Activated T-helper 9 cell treated with anti-CD3 and anti-CD28 coated beads, Interleukin-2, amount 50 U/mL, for 16 hours (primary cell): Measurements from ENCODE around the gene POLR2F.
"Not testable (repeated sequence)": the region's sequence is repeated elsewhere in the genome, so short reads cannot be mapped to it uniquely, and the experiment has no call there.

Experiments used
- DNase-seq: peaks from one replicate; pipeline ENCODE4 v3.0.0-alpha.2; 2020; ENCODE audit warnings: low read depth

POLR2F gene

DNA sequence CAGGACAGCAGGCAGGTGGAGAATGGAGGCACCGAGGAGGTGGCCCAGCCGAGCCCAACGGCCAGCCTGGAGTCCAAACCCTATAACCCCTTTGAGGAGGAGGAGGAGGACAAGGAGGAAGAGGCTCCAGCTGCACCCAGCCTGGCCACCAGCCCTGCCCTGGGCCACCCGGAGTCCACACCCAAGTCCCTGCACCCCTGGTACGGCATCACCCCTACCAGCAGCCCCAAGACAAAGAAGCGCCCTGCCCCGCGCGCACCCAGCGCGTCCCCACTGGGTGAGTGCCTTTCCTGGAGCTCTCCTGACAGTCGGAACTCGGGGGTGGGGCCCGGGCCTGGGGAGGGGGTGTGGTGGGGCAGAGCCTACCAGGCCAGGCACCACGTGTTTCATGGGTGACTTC, 27.7 kb upstream of the POLR2F start:
- no peak for DNase-seq

DNA sequence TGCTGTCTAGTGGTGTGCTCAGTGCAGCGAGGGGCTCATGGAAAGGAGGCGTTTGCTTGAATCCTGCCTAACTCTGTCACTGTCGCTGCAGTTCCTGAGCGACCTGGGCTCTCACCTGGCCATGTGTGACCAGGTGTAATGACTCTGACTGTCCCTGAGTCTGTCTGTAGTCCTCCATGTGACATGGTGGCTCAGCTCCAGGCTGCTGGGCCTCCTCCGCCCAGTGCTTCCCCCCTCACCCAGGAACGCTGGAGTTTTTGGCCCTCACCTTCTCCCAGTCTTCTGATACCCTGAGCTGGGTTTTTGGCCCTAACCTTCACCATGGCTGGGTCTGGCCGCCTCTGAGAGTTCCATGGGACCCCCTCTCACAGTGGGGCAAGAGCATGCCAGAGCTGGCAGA, 27.1 kb upstream of the POLR2F start:
- no peak for DNase-seq

DNA sequence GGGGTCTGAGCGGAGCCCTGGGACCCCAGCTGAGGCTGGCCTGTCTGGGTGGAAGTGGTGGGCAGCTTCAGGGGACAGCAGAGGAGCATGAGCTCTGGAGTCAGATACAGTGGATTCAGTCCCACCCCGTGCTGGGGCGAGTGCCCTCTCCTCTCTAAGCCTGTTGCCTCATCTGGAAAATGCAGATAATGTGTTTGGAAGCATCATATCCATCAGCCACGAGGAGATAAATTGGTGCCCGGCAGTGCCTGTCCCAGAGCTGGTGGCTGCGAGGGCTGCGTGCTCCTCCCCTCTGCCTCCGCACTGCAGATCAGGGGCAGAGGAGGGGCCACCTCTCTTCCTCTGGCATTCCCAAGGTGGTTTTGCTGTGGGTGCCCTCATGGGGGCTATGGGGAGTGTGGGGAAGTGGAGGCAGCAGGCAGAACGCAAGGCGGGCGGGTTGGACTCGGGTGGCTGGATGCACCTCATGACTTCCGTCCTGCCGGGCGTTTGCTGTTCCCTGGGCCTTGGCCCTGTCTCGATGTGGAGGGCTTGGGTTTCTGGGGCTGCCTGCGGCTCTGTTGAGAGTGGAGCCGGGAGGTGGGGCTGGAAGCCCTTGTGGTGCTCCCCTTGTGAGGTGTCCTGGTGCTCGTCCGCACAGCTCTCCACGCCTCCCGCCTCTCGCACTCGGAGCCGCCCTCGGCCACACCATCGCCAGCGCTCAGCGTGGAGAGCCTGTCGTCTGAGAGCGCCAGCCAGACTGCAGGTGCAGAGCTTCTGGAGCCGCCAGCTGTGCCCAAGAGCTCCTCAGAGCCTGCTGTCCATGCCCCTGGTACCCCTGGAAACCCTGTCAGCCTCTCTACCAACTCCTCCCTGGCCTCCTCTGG, 26.5 kb upstream of the POLR2F start:
- DNase-seq = no peak

DNA sequence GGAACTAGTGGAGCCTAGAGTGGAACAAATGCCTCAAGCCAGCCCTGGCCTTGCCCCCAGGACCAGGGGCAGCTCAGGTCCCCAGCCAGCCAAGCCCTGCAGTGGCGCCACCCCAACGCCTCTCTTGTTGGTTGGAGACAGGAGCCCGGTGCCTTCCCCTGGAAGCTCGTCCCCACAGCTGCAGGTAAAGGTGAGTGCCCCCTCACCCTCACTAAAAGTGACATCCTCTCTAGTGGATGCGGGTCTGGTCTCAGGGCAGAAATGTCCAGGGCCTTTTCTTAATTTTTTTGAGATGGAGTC, 25.9 kb upstream of the POLR2F start:
- DNase-seq = no peak

GRCh38 chr22:37929390-37929789, 24.1 kb upstream of the POLR2F start:
- no peak for DNase-seq

DNA sequence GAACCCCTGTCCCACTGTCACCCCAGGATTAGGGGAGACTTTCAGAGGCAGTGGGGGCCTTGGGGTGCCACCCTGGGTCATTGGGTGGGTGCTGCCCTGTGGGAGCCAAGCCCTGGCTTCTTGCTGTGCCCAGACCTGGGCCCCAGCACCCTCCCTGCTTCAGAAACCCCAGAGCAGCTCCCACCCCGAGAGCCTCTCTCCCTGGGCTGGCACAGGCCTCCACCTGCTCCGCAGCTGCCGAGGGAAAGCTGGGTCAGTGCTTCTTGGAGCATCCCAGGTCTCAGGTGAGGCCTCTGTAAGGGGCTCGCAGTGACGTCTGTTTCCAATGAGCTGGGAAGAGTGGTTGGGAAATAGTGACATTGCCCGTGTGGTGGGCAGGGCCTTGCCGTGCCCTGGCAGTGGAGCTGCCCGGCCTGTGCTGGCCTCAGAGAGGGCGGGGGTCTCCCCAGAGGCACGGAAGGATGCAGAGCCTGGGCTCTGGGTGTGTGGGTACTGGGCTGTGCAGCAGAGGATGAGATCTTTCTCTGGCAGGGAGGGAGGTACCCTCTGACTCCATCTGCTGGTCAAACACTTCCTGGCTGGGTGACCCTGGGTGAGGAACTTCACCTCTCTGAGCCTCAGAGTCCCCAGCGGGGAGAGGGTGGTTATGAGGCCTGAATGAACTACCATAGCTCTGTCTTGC, 23.1 kb upstream of the POLR2F start:
- no peak for DNase-seq

GRCh38 chr22:37930952-37931440, 22.5 kb upstream of the POLR2F start:
- no peak for DNase-seq

DNA sequence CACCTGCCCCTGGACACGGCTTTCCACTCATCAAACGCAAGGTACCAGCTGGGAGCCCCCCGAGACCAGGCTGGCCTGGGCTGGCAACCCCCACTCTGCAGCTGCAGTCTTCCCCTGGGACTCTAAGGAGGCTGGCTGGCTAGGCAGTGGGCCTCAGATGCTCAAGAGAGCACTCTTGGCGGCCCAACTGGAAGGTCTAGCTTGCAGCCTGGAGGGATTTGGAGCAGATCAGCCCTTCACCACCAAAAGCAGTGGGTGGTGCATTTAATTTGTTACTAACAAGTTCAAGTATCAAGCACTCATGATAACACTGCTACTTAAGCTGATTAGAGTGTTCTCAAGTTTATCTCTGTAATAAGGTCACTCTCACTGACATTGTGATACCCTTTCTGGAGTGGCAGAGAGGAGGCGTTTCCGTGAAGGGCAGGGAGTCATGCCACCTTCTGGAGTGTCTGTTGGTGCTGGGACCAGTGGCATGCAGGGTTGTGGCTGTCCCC, 21.6 kb upstream of the POLR2F start:
- DNase-seq = no peak

DNA sequence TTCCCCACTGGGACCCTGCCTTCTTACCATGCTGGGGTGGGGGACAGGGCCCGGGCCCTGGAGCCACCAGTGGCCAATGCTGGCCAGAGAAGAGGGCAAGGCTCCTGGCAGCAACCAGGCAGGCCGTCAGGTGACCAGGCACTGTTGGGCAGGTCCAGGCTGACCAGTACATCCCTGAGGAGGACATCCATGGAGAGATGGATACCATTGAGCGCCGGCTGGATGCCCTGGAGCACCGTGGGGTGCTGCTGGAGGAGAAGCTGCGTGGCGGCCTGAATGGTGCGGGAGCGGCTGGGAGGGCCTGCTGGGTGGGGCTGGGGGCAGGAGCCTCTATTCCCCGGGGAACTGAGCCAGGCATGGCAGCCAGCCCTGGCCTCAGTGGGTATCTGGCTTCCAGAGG, 21.1 kb upstream of the POLR2F start:
- DNase-seq = no peak

DNA sequence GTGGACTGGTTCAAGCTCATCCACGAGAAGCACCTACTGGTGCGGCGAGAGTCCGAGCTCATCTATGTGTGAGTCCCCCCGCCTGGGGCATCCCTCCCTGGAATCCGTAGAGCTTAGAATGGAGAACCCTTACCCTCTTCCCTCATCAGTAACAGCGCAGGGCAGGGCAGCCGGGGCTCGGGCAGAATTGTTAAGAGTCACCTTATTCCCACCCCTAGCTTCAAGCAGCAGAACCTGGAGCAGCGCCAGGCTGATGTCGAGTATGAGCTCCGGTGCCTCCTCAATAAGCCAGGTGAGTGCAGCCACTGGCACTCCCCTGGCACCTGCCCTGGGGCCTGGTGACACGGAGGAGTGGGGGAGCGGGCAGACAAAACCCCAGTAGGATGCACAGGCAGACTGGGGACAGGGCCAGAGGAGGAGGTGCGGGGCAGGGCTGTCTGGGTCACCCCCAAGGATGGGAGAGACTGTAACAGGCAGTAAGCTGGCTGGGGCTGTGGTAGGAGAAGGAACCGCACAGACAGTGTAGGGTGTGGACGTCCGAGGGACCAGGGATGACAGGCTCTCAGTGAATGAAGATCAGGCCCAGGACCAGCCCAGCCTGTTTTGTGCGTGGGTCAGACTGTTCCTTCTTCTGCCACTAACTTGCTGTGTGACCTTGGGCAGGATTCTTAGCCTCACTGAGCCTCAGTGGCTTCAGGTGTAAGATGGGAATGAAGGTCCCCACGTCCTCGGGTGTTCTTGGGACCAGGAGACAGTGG, 20.5 kb upstream of the POLR2F start:
- no peak for DNase-seq

DNA sequence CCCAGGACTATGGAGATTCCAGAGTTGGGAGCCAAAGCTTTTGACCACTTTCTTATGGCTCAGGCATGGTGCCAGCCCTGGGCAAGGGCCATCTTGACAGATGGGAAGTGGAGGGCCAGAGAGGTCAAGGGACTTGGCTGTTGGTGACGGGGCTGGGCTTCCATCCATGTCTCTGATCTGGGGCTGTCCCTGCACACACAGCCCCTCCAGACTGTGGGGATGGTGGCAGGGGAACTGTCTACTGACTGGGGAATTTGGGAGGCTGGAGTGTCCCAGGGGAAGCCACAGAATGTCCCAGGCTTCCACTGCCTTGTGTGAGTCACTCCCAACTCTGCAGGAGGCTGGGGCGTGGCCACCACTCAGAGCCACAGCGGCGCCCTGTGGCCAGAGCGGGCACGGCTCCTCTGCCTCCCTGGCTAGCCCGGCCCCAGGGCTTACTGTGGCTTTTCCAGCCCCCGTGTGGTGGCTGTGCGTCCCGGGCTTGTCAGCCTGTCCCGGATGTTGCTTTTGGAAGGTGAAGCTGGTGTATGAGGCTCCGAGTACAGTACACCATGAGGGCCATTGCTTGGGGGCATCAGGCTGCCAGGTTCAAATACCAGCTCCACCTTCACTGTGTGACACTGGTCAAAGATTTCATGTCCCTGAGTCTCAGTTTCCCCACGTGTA, 19.7 kb upstream of the POLR2F start:
- DNase-seq = peak; percentile 76

GRCh38 chr22:37940698-37941376, 12.7 kb upstream of the POLR2F start:
- no peak for DNase-seq

GRCh38 chr22:37942133-37942532, 11.4 kb upstream of the POLR2F start:
- DNase-seq = no peak

GRCh38 chr22:37943136-37943824, 10.2 kb upstream of the POLR2F start:
- DNase-seq = no peak

GRCh38 chr22:37943825-37944198, 9.7 kb upstream of the POLR2F start:
- no peak for DNase-seq

DNA sequence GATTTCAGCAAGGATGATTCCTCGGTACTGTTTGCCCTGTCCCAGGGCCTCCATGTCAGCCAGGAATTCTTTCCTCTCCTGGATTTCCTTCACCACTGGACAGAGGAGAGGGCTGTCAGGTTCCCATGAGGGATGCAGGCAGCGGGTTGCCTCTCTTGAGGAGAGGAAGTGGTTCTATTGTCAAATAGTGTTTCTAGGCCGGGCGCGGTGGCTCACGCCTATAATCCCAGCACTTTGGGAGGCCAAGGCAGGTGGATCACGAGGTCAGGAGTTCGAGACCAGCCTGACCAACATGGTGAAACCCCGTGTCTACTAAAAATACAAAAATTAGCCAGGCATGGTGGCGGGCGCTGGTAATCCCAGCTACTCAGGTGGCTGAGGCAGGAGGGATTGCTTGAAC, 9.1 kb upstream of the POLR2F start:
- not testable (repeated sequence) for DNase-seq

DNA sequence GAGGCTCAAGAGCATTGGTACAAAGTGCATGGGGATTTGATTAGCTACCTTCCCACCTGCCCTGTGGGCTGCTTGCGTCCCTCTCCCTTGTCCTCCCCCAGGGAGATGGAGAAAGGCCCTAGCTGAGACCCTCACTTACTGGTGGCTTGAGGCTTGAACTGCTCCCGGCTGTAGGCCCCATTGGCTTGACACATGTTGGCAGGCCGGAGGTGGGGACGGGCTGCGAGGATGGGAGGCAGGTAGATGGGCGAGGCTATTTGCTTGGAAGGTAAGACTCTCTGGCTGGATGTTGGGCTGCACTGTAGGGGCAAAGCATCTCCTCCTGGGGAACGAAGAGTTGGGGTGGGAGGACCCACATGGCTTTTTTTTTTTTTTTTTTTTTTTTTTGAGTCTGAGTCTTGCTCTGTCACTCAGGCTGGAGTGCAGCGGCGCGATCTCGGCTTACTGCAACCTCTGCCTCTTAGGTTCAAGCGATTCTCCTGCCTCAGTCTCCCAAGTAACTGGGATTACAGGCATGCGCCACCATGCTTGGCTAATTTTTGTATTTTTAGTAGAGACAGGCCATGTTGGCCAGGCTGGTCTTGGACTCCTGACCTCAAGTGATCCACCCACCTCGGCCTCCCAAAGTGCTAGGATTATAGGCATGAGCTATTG, 6.2 kb upstream of the POLR2F start:
- not testable (repeated sequence) for DNase-seq

- DNase-seq = no peak
Measured at GRCh38 chr22:37951305-37951704, 2.2 kb upstream of the POLR2F start.

DNA sequence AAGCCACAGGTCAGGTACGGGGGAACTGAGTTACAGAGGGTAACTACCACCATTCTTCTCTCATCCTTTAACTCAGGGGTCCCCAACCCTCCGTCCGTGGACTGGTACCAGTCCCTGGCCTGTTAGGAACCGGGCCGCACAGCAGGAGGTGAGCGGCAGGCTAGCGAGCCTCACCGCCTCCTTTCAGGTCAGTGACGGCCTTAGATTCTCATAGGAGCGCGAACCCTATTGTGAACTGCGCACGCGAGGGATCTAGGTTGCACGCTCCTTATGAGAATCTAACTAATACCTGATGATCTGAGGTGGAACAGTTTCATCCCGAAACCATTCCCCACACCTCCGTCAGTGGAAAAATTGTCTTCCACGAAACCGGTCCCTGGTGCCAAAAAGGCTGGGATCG, 870 bp upstream of the POLR2F start:
- DNase-seq = not testable (repeated sequence)

- DNase-seq = no peak
Measured at GRCh38 chr22:37953062-37953436, 450 bp upstream of the POLR2F start.

- no peak for DNase-seq
Measured at GRCh38 chr22:37954686-37955085, 1.2 kb downstream of the POLR2F start.
